T-cell (primary cell): ENCODE results near the gene NELL1. TPM values are rescaled to one million over a fixed set of nuclear protein-coding genes. Genes with fewer than 3 reads are reported as not detected.

Source experiments
- ATAC-seq, 4 experiments: fragments of 200-7000 bp in 3 of 4; fragments of 150-1000 bp in 1 of 4; cut with Tn5 transposase; replicated peaks in 1 of 4; 1 replicate in 3 of 4; 2 replicates in 1 of 4; pipeline ENCODE4 v1.10.0; 2021; ENCODE audit warnings: moderate library complexity in 3 of 4, mild to moderate bottlenecking in 2 of 4, moderate number of reproducible peaks in 1 of 4
- CTCF ChIA-PET, 2 donors: fragments of 300-600 bp; sonication (Branson Sonifier 250); formaldehyde crosslinking; loops; one replicate each; lab custom pipeline; 2022; ENCODE audit warnings: antibody characterized with exemption in 2 of 2; lab: Charles Lee
- POLR2A ChIA-PET, 2 donors: fragments of 300-600 bp; sonication (Branson Sonifier 250); formaldehyde crosslinking; loops; one replicate each; lab custom pipeline; 2022; ENCODE audit warnings: antibody characterized with exemption in 2 of 2; lab: Charles Lee
- DNase-seq, 35 experiments: peaks; one replicate each; pipeline versions ENCODE4 v3.0.0 to v3.0.0-alpha.2; 2013 to 2023
- H3K27ac ChIP-seq: one replicate; pipeline ENCODE4 v1.5.1; 2013; ENCODE audit warnings: low read length
- H3K27me3 ChIP-seq, 2 experiments: replicated peaks in 1 of 2; 1 replicate in 1 of 2; 2 replicates in 1 of 2; pipeline versions ENCODE4 v1.6.1 to v1.7.0; 2013; ENCODE audit warnings: low read length in 1 of 2, mixed read lengths in 1 of 2; ENCODE audit not compliant: control insufficient read depth in 2 of 2, insufficient read depth in 2 of 2; ENCODE audit errors: extremely low read depth in 1 of 2
- H3K36me3 ChIP-seq, 2 donors: 1 replicate in 1 of 2; 2 replicates in 1 of 2; pipeline versions ENCODE4 v1.6.1 to v1.7.0; 2013; ENCODE audit warnings: low read length in 1 of 2; ENCODE audit not compliant: control insufficient read depth in 2 of 2, insufficient read depth in 1 of 2; ENCODE audit errors: extremely low read depth in 1 of 2
- H3K4me1 ChIP-seq, 2 experiments: 1 replicate in 1 of 2; 2 replicates in 1 of 2; pipeline versions ENCODE4 v1.6.1 to v1.7.0; 2013; ENCODE audit warnings: low read length in 2 of 2, mixed read lengths in 1 of 2; ENCODE audit not compliant: insufficient read depth in 2 of 2, control insufficient read depth in 1 of 2; ENCODE audit errors: extremely low read depth in 1 of 2
- H3K4me3 ChIP-seq, 2 donors: 1 replicate in 1 of 2; 2 replicates in 1 of 2; pipeline versions ENCODE4 v1.5.1 to v1.7.0; 2013; ENCODE audit warnings: mild to moderate bottlenecking in 2 of 2, low read length in 1 of 2, moderate library complexity in 1 of 2; ENCODE audit not compliant: control insufficient read depth in 1 of 2; ENCODE audit errors: extremely low read depth in 1 of 2
- H3K9me3 ChIP-seq: 2 replicates; pipeline ENCODE4 v1.7.0; 2013
- H3K27ac Mint-ChIP-seq, 2 donors: one replicate each; pipeline ENCODE4 v1.8.0; 2020 to 2021; ENCODE audit warnings: mild to moderate bottlenecking in 2 of 2, mixed read lengths in 2 of 2
- H3K27me3 Mint-ChIP-seq, 2 donors: one replicate each; pipeline ENCODE4 v1.8.0; 2021 to 2022; ENCODE audit warnings: mixed read lengths in 2 of 2
- H3K36me3 Mint-ChIP-seq: one replicate; pipeline ENCODE4 v1.8.0; 2021; ENCODE audit warnings: mixed read lengths
- H3K4me1 Mint-ChIP-seq, 3 donors: one replicate each; pipeline ENCODE4 v1.8.0; 2020 to 2022; ENCODE audit warnings: mixed read lengths in 3 of 3, mild to moderate bottlenecking in 1 of 3
- H3K4me3 Mint-ChIP-seq, 3 donors: one replicate each; pipeline ENCODE4 v1.8.0; 2020 to 2022; ENCODE audit warnings: mild to moderate bottlenecking in 3 of 3, mixed read lengths in 3 of 3, moderate library complexity in 3 of 3
- H3K9me3 Mint-ChIP-seq, 3 donors: one replicate each; pipeline ENCODE4 v1.8.0; 2020 to 2022; ENCODE audit warnings: mixed read lengths in 3 of 3
- WGBS: methylation state at CpG from one replicate; pipeline ENCODE4 v1.1.5; 2013; ENCODE audit warnings: missing lambda C conversion rate; ENCODE audit not compliant: insufficient coverage; 5-methylcytosine and 5-hydroxymethylcytosine counted together
- total RNA-seq, 35 experiments: library from RNA in 6 of 35; stranded (reverse) in 6 of 35; fragments of 120-200 nt in 1 of 35; gene quantifications; one replicate each; pipeline versions ENCODE4 v1.2.1 to v1.2.4 and lab custom pipeline; 2013 to 2026

Gene NELL1
- total RNA-seq, 5 donors from 2014 or later (not counting 1 experiment from before 2014, with no cell fraction given), result not detected

- Histone ChIP-seq H3K4me1 (no peaks in the 10 kb centered on the region), H3K4me3 (no peak overlapping the region), H3K36me3 (no peaks in the 10 kb centered on the region), H3K9me3 (no peaks in the 10 kb centered on the region), H3K27ac (no peak overlapping the region), H3K27me3 (no peaks in the 10 kb centered on the region)
- Mint-ChIP-seq H3K4me1 (no peaks in the 10 kb centered on the region), H3K27me3 (no peaks in the 10 kb centered on the region), H3K4me3 (no peak overlapping the region), H3K9me3 (peaks cover 0 to 6% (median 3%) of the 10 kb centered on the region in 3 donors), H3K27ac (no peak overlapping the region), H3K36me3 (no peaks in the 10 kb centered on the region)
- ATAC-seq (no peak), DNase-seq (no peak)
- CTCF ChIA-PET, result no interaction called here
- WGBS, result 0% methylated on average over 1 of the region's 2 CpGs
- POLR2A ChIA-PET, result no interaction called here
Measured at GRCh38 chr11:20949585-20949984, 280.2 kb downstream of the NELL1 start.

- POLR2A ChIA-PET, result no interaction called here
- H3K36me3 Mint-ChIP-seq, result no peaks in the 10 kb centered on the region
Measured at GRCh38 chr11:20962581-20962980, 293.2 kb downstream of the NELL1 start.

GRCh38 chr11:20963596-20963995 lies 294.2 kb downstream of the NELL1 start:
- no peak overlapping the region for H3K4me3 ChIP-seq
- Mint-ChIP-seq H3K9me3 (peaks cover 0 to 10% (median 5%) of the 10 kb centered on the region in 3 donors), H3K27ac (no peak overlapping the region), H3K4me1 (no peaks in the 10 kb centered on the region), H3K27me3 (no peaks in the 10 kb centered on the region), H3K36me3 (no peaks in the 10 kb centered on the region), H3K4me3 (no peak overlapping the region)
- no peaks in the 10 kb centered on the region for H3K9me3 ChIP-seq
- no peaks in the 10 kb centered on the region for H3K4me1 ChIP-seq
- CTCF ChIA-PET, result no interaction called here
- WGBS, result no CpG with 5 or more reads among the region's 5 CpGs
- H3K27me3 ChIP-seq, result no peaks in the 10 kb centered on the region
- POLR2A ChIA-PET, result no interaction called here
- DNase-seq, result no peak
- no peak for ATAC-seq
- no peak overlapping the region for H3K27ac ChIP-seq
- H3K36me3 ChIP-seq, result no peaks in the 10 kb centered on the region

More at GRCh38 chr11:20962581-20962980, 293.2 kb downstream of the NELL1 start:
- Histone ChIP-seq H3K36me3 (no peaks in the 10 kb centered on the region), H3K9me3 (no peaks in the 10 kb centered on the region), H3K4me3 (no peak overlapping the region), H3K4me1 (no peaks in the 10 kb centered on the region), H3K27me3 (no peaks in the 10 kb centered on the region), H3K27ac (no peak overlapping the region)
- 100% methylated on average over 1 of the region's 1 CpG for WGBS
- ATAC-seq, result no peak
- CTCF ChIA-PET, result no interaction called here
- DNase-seq, result no peak
- Mint-ChIP-seq H3K27me3 (no peaks in the 10 kb centered on the region), H3K4me1 (no peaks in the 10 kb centered on the region), H3K9me3 (peaks cover 0 to 10% (median 5%) of the 10 kb centered on the region in 3 donors), H3K4me3 (no peak overlapping the region), H3K27ac (no peak overlapping the region)

GRCh38 chr11:20964985-20965384 lies 295.6 kb downstream of the NELL1 start:
- ATAC-seq (no peak), DNase-seq (no peak)
- no peaks in the 10 kb centered on the region for H3K9me3 ChIP-seq
- Mint-ChIP-seq H3K36me3 (no peaks in the 10 kb centered on the region), H3K4me1 (no peaks in the 10 kb centered on the region), H3K27ac (no peak overlapping the region), H3K27me3 (no peaks in the 10 kb centered on the region), H3K4me3 (no peak overlapping the region), H3K9me3 (peaks cover 0 to 10% (median 8%) of the 10 kb centered on the region in 3 donors)
- ChIA-PET POLR2A (no interaction called here), CTCF (no interaction called here)
- H3K4me3 ChIP-seq, result no peak overlapping the region
- no peak overlapping the region for H3K27ac ChIP-seq
- no peaks in the 10 kb centered on the region for H3K4me1 ChIP-seq
- no peaks in the 10 kb centered on the region for H3K27me3 ChIP-seq
- WGBS, result 94% methylated on average over 3 of the region's 3 CpGs
- no peaks in the 10 kb centered on the region for H3K36me3 ChIP-seq

GRCh38 chr11:20966489-20966888 lies 297.1 kb downstream of the NELL1 start:
- Mint-ChIP-seq H3K4me1 (no peaks in the 10 kb centered on the region), H3K36me3 (no peaks in the 10 kb centered on the region), H3K9me3 (peaks cover 0 to 8% (median 7%) of the 10 kb centered on the region in 3 donors), H3K4me3 (no peak overlapping the region), H3K27me3 (no peaks in the 10 kb centered on the region), H3K27ac (no peak overlapping the region)
- ChIA-PET CTCF (no interaction called here), POLR2A (no interaction called here)
- DNase-seq, result no peak
- ATAC-seq, result no peak
- WGBS, result no CpG with 5 or more reads among the region's 3 CpGs
- Histone ChIP-seq H3K4me3 (no peak overlapping the region), H3K27ac (no peak overlapping the region), H3K36me3 (no peaks in the 10 kb centered on the region), H3K4me1 (no peaks in the 10 kb centered on the region), H3K9me3 (no peaks in the 10 kb centered on the region), H3K27me3 (no peaks in the 10 kb centered on the region)

- H3K36me3 ChIP-seq, result no peaks in the 10 kb centered on the region
- CTCF ChIA-PET, result no interaction called here
- no peak overlapping the region for H3K27ac Mint-ChIP-seq
- POLR2A ChIA-PET, result no interaction called here
- H3K9me3 Mint-ChIP-seq, result peaks cover 0 to 17% (median 10%) of the 10 kb centered on the region in 3 donors
- ATAC-seq, result no peak
- no peak overlapping the region for H3K27ac ChIP-seq
- no peak for DNase-seq
- H3K4me3 Mint-ChIP-seq, result no peak overlapping the region
- 62% methylated on average over 6 of the region's 7 CpGs for WGBS
- no peaks in the 10 kb centered on the region for H3K36me3 Mint-ChIP-seq
- H3K4me3 ChIP-seq, result no peak overlapping the region
- no peaks in the 10 kb centered on the region for H3K27me3 ChIP-seq
- no peaks in the 10 kb centered on the region for H3K27me3 Mint-ChIP-seq
- no peaks in the 10 kb centered on the region for H3K4me1 Mint-ChIP-seq
- H3K9me3 ChIP-seq, result no peaks in the 10 kb centered on the region
- H3K4me1 ChIP-seq, result no peaks in the 10 kb centered on the region
Measured at GRCh38 chr11:20973940-20974559, 304.7 kb downstream of the NELL1 start.

- Histone ChIP-seq H3K4me3 (no peak overlapping the region), H3K9me3 (no peaks in the 10 kb centered on the region), H3K27me3 (no peaks in the 10 kb centered on the region), H3K36me3 (no peaks in the 10 kb centered on the region), H3K27ac (no peak overlapping the region), H3K4me1 (no peaks in the 10 kb centered on the region)
- no peak overlapping the region for H3K27ac Mint-ChIP-seq
- no peaks in the 10 kb centered on the region for H3K4me1 Mint-ChIP-seq
- peaks cover 2 to 32% (median 13%) of the 10 kb centered on the region in 3 donors for H3K9me3 Mint-ChIP-seq
- H3K36me3 Mint-ChIP-seq, result no peaks in the 10 kb centered on the region
- ChIA-PET POLR2A (no interaction called here), CTCF (no interaction called here)
- DNase-seq, result no peak
- ATAC-seq, result no peak
- peaks cover 0 to 9% of the 10 kb centered on the region in 2 donors for H3K27me3 Mint-ChIP-seq
- H3K4me3 Mint-ChIP-seq, result no peak overlapping the region
Measured at GRCh38 chr11:20980736-20981135, 311.4 kb downstream of the NELL1 start.
